GM19452 (cell line): ENCODE measurements around the gene PCDHB6.
"Not testable (repeated sequence)": the region's sequence is repeated elsewhere in the genome, so short reads cannot be mapped to it uniquely, and the experiment has no call there.

Source experiments
- ATAC-seq: cut with Tn5 transposase; IDR thresholded peaks from one replicate; pipeline ENCODE4 v1.9.1; 2021; ENCODE audit not compliant: unreplicated experiment

Gene PCDHB6

GRCh38 chr5:141149812-141150211, at the start of gene PCDHB6:
Gene PCDHB6, plus strand, starts transcription at chr5:141150057. Its CDS starts 201 bp downstream, at chr5:141150258.
- ATAC-seq = no peak

GRCh38 chr5:141100243-141100805, 49.5 kb upstream of the PCDHB6 start, which contains the start of gene PCDHB3:
Gene PCDHB3, plus strand, starts transcription at chr5:141100473. Its CDS starts 177 bp downstream, at chr5:141100650.
- ATAC-seq = no peak

GRCh38 chr5:141101059-141101458, 48.8 kb upstream of the PCDHB6 start:
- ATAC-seq = no peak

GRCh38 chr5:141102070-141102469, 47.8 kb upstream of the PCDHB6 start:
- not testable (repeated sequence) for ATAC-seq

- ATAC-seq = not testable (repeated sequence)
Observed at GRCh38 chr5:141102471-141102870, 47.4 kb upstream of the PCDHB6 start.

GRCh38 chr5:141105350-141105749, 44.5 kb upstream of the PCDHB6 start:
- no peak for ATAC-seq

- no peak for ATAC-seq
Observed at GRCh38 chr5:141119250-141119649, 30.6 kb upstream of the PCDHB6 start.

GRCh38 chr5:141121563-141121962, 28.3 kb upstream of the PCDHB6 start, which contains the start of gene PCDHB4:
Gene PCDHB4, plus strand, starts transcription at chr5:141121818. Its CDS starts 181 bp downstream, at chr5:141121999.
- no peak for ATAC-seq

- ATAC-seq = no peak
Observed at GRCh38 chr5:141121985-141122384, 27.9 kb upstream of the PCDHB6 start.

- not testable (repeated sequence) for ATAC-seq
Observed at GRCh38 chr5:141123396-141124135, 26.3 kb upstream of the PCDHB6 start.

GRCh38 chr5:141127305-141127704, 22.6 kb upstream of the PCDHB6 start:
- ATAC-seq = no peak

- ATAC-seq = no peak
Observed at GRCh38 chr5:141135030-141135717, 14.7 kb upstream of the PCDHB6 start, which contains the start of gene PCDHB5. Gene PCDHB5, plus strand, starts transcription at chr5:141135206. Its CDS starts 229 bp downstream, at chr5:141135435.

GRCh38 chr5:141135718-141136266, 14.1 kb upstream of the PCDHB6 start:
- no peak for ATAC-seq

- ATAC-seq = not testable (repeated sequence)
Observed at GRCh38 chr5:141137346-141137745, 12.5 kb upstream of the PCDHB6 start.

- no peak for ATAC-seq
Observed at GRCh38 chr5:141150224-141150992, 551 bp downstream of the PCDHB6 start.

- no peak for ATAC-seq
Observed at GRCh38 chr5:141150993-141151325, 1.1 kb downstream of the PCDHB6 start.

GRCh38 chr5:141151632-141152031, 1.8 kb downstream of the PCDHB6 start:
- ATAC-seq = not testable (repeated sequence)

- not testable (repeated sequence) for ATAC-seq
Observed at GRCh38 chr5:141152096-141152495, 2.2 kb downstream of the PCDHB6 start.

- no peak for ATAC-seq
Observed at GRCh38 chr5:141155540-141156374, 5.9 kb downstream of the PCDHB6 start.

- not testable (repeated sequence) for ATAC-seq
Observed at GRCh38 chr5:141157356-141157755, 7.5 kb downstream of the PCDHB6 start.
